ENCODE results near the gene HS3ST5. TPM values are rescaled to one million over a fixed set of nuclear protein-coding genes. Genes with fewer than 3 reads are reported as not detected.

HS3ST5 gene
- total and polyA plus RNA-seq, 2 donors: 1.1 to 3.7 TPM

- Histone ChIP-seq H3K4me1 (ENCODE audit: insufficient read depth) (no peaks in the 10 kb centered on the region), H3K4me3 (ENCODE audit: low read depth, low read length) (no peak overlapping the region), H3K36me3 (ENCODE audit: insufficient read depth) (no peaks in the 10 kb centered on the region), H3K27ac (ENCODE audit: low read depth) (no peak overlapping the region)
- WGBS: 86% methylated on average over 4 of the region's 4 CpGs
- DNase-seq (ENCODE audit: extremely low spot score): no peak
These were observed 209.0 kb downstream of the HS3ST5 start for GRCh38 chr6:114133816-114134215.

GRCh38 chr6:114131945-114132344 lies 210.9 kb downstream of the HS3ST5 start:
- H3K4me3 ChIP-seq (ENCODE audit: low read depth, low read length): no peak overlapping the region
- DNase-seq (ENCODE audit: extremely low spot score): no peak
- no peaks in the 10 kb centered on the region for H3K36me3 ChIP-seq (ENCODE audit: insufficient read depth)
- 12% methylated on average over 1 of the region's 1 CpG for WGBS
- H3K27ac ChIP-seq (ENCODE audit: low read depth): no peak overlapping the region
- H3K4me1 ChIP-seq (ENCODE audit: insufficient read depth): no peaks in the 10 kb centered on the region

GRCh38 chr6:114125576-114125975 lies 217.2 kb downstream of the HS3ST5 start:
- H3K4me3 ChIP-seq (ENCODE audit: low read depth, low read length): no peak overlapping the region
- H3K36me3 ChIP-seq (ENCODE audit: insufficient read depth): no peaks in the 10 kb centered on the region
- WGBS: 70% methylated on average over 3 of the region's 3 CpGs
- no peaks in the 10 kb centered on the region for H3K4me1 ChIP-seq (ENCODE audit: insufficient read depth)
- no peak for DNase-seq (ENCODE audit: extremely low spot score)
- no peak overlapping the region for H3K27ac ChIP-seq (ENCODE audit: low read depth)

- no peaks in the 10 kb centered on the region for H3K36me3 ChIP-seq (ENCODE audit: insufficient read depth)
- no peak overlapping the region for H3K27ac ChIP-seq (ENCODE audit: low read depth)
- DNase-seq (ENCODE audit: extremely low spot score): no peak
- no peaks in the 10 kb centered on the region for H3K4me1 ChIP-seq (ENCODE audit: insufficient read depth)
- H3K4me3 ChIP-seq (ENCODE audit: low read depth, low read length): no peak overlapping the region
- WGBS: 85% methylated on average over 5 of the region's 5 CpGs
These were observed 220.7 kb downstream of the HS3ST5 start for GRCh38 chr6:114121913-114122662.

- 76% methylated on average over 2 of the region's 2 CpGs for WGBS
- no peak for DNase-seq (ENCODE audit: extremely low spot score)
- no peaks in the 10 kb centered on the region for H3K36me3 ChIP-seq (ENCODE audit: insufficient read depth)
These were observed 223.8 kb downstream of the HS3ST5 start for GRCh38 chr6:114119056-114119455.

GRCh38 chr6:114115652-114116051 lies 227.2 kb downstream of the HS3ST5 start:
- no peaks in the 10 kb centered on the region for H3K36me3 ChIP-seq (ENCODE audit: insufficient read depth)
- 92% methylated on average over 1 of the region's 1 CpG for WGBS
- H3K27ac ChIP-seq (ENCODE audit: low read depth): no peak overlapping the region
- no peak overlapping the region for H3K4me3 ChIP-seq (ENCODE audit: low read depth, low read length)
- DNase-seq (ENCODE audit: extremely low spot score): no peak
- H3K4me1 ChIP-seq (ENCODE audit: insufficient read depth): no peaks in the 10 kb centered on the region

More at GRCh38 chr6:114119056-114119455, 223.8 kb downstream of the HS3ST5 start:
- no peaks in the 10 kb centered on the region for H3K4me1 ChIP-seq (ENCODE audit: insufficient read depth)
- H3K27ac ChIP-seq (ENCODE audit: low read depth): no peak overlapping the region
- H3K4me3 ChIP-seq (ENCODE audit: low read depth, low read length): no peak overlapping the region

GRCh38 chr6:114108119-114109002 lies 234.5 kb downstream of the HS3ST5 start:
- 49% methylated on average over 11 of the region's 11 CpGs for WGBS
- DNase-seq (ENCODE audit: extremely low spot score): no peak
- no peak overlapping the region for H3K4me3 ChIP-seq (ENCODE audit: low read depth, low read length)
- H3K4me1 ChIP-seq (ENCODE audit: insufficient read depth): no peaks in the 10 kb centered on the region
- no peak overlapping the region for H3K27ac ChIP-seq (ENCODE audit: low read depth)
- H3K36me3 ChIP-seq (ENCODE audit: insufficient read depth): no peaks in the 10 kb centered on the region

- WGBS: 81% methylated on average over 3 of the region's 3 CpGs
- no peaks in the 10 kb centered on the region for H3K4me1 ChIP-seq (ENCODE audit: insufficient read depth)
- no peak for DNase-seq (ENCODE audit: extremely low spot score)
- no peak overlapping the region for H3K27ac ChIP-seq (ENCODE audit: low read depth)
- no peaks in the 10 kb centered on the region for H3K36me3 ChIP-seq (ENCODE audit: insufficient read depth)
- H3K4me3 ChIP-seq (ENCODE audit: low read depth, low read length): no peak overlapping the region
These were observed 236.8 kb downstream of the HS3ST5 start for GRCh38 chr6:114106020-114106419.

- no peak overlapping the region for H3K27ac ChIP-seq (ENCODE audit: low read depth)
- 33% methylated on average over 1 of the region's 1 CpG for WGBS
- no peak for DNase-seq (ENCODE audit: extremely low spot score)
- H3K4me1 ChIP-seq (ENCODE audit: insufficient read depth): no peaks in the 10 kb centered on the region
- H3K36me3 ChIP-seq (ENCODE audit: insufficient read depth): no peaks in the 10 kb centered on the region
- no peak overlapping the region for H3K4me3 ChIP-seq (ENCODE audit: low read depth, low read length)
These were observed 241.6 kb downstream of the HS3ST5 start for GRCh38 chr6:114101255-114101654.

GRCh38 chr6:114100215-114100994 lies 242.4 kb downstream of the HS3ST5 start:
- no peak for DNase-seq (ENCODE audit: extremely low spot score)
- Histone ChIP-seq H3K36me3 (ENCODE audit: insufficient read depth) (no peaks in the 10 kb centered on the region), H3K4me3 (ENCODE audit: low read depth, low read length) (no peak overlapping the region), H3K4me1 (ENCODE audit: insufficient read depth) (no peaks in the 10 kb centered on the region), H3K27ac (ENCODE audit: low read depth) (no peak overlapping the region)
- WGBS: 69% methylated on average over 10 of the region's 10 CpGs

GRCh38 chr6:114096561-114097172 lies 246.2 kb downstream of the HS3ST5 start:
- no peak for DNase-seq (ENCODE audit: extremely low spot score)
- H3K27ac ChIP-seq (ENCODE audit: low read depth): no peak overlapping the region
- 3% methylated on average over 2 of the region's 2 CpGs for WGBS
- no peaks in the 10 kb centered on the region for H3K36me3 ChIP-seq (ENCODE audit: insufficient read depth)
- H3K4me3 ChIP-seq (ENCODE audit: low read depth, low read length): no peak overlapping the region
- no peaks in the 10 kb centered on the region for H3K4me1 ChIP-seq (ENCODE audit: insufficient read depth)

GRCh38 chr6:114092943-114093342 lies 249.9 kb downstream of the HS3ST5 start:
- H3K27ac ChIP-seq (ENCODE audit: low read depth): no peak overlapping the region
- no peak for DNase-seq (ENCODE audit: extremely low spot score)
- H3K4me3 ChIP-seq (ENCODE audit: low read depth, low read length): no peak overlapping the region
- no peaks in the 10 kb centered on the region for H3K4me1 ChIP-seq (ENCODE audit: insufficient read depth)
- H3K36me3 ChIP-seq (ENCODE audit: insufficient read depth): no peaks in the 10 kb centered on the region
- 95% methylated on average over 2 of the region's 2 CpGs for WGBS

GRCh38 chr6:114090626-114091025 lies 252.2 kb downstream of the HS3ST5 start:
- no peaks in the 10 kb centered on the region for H3K4me1 ChIP-seq (ENCODE audit: insufficient read depth)
- 23% methylated on average over 4 of the region's 4 CpGs for WGBS
- no peaks in the 10 kb centered on the region for H3K36me3 ChIP-seq (ENCODE audit: insufficient read depth)
- H3K4me3 ChIP-seq (ENCODE audit: low read depth, low read length): no peak overlapping the region
- H3K27ac ChIP-seq (ENCODE audit: low read depth): no peak overlapping the region
- no peak for DNase-seq (ENCODE audit: extremely low spot score)

All from urinary bladder (tissue), 4 donors.